ENCODE data around the gene PPP1R10. TPM values are rescaled to one million over a fixed set of nuclear protein-coding genes. Genes with fewer than 3 reads are reported as not detected.

PPP1R10 gene
- total RNA-seq, 1 donor from 2014 or later = 38.6 TPM

GRCh38 chr6:30615219-30615957 is 1.7 kb downstream of the PPP1R10 start:
- H2AFZ ChIP-seq (replicated peaks) = no peak overlapping the region
- DNase-seq (ENCODE audit: low spot score) = peak; percentile 76
- H3K27me3 ChIP-seq = no peaks in the 10 kb centered on the region
- peaks cover 47% of the 10 kb centered on the region for H4K20me1 ChIP-seq (ENCODE audit: low read depth)
- H3K79me2 ChIP-seq (ENCODE audit: low read depth) = peaks cover 87% of the 10 kb centered on the region
- peaks cover 53% of the 10 kb centered on the region for H3K4me1 Mint-ChIP-seq
- TF ChIP-seq CTCF (IDR thresholded peaks at IDR 0.05) = no peak
- TF ChIP-seq EZH2 (IDR thresholded peaks at IDR 0.05) = no peak
- TF ChIP-seq EZH2phosphoT487 (IDR thresholded peaks at IDR 0.05) = no peak
- H3K36me3 ChIP-seq = peaks cover 10% of the 10 kb centered on the region
- peak overlapping the region; percentile 96 for H3K4me3 Mint-ChIP-seq
- peaks cover 50% of the 10 kb centered on the region for H3F3A ChIP-seq (ENCODE audit: low read depth)
- peak overlapping the region; percentile 100 for H3K27ac ChIP-seq
- peak overlapping the region; percentile 98 for H3K27ac Mint-ChIP-seq
- H3K9ac ChIP-seq = peak overlapping the region; percentile 99
- no peaks in the 10 kb centered on the region for H3K9me3 ChIP-seq (ENCODE audit: low read depth)
- H3K9me3 Mint-ChIP-seq = peaks cover 7% of the 10 kb centered on the region
- H3K36me3 Mint-ChIP-seq = peaks cover 27% of the 10 kb centered on the region
- H3K4me2 ChIP-seq = peak overlapping the region; percentile 97
- H3K27me3 Mint-ChIP-seq (ENCODE audit: insufficient read depth, low read depth) = peaks cover 27% of the 10 kb centered on the region
- peaks cover 23% of the 10 kb centered on the region for H3K4me1 ChIP-seq
- H3K4me3 ChIP-seq = peak overlapping the region; percentile 77

DNA sequence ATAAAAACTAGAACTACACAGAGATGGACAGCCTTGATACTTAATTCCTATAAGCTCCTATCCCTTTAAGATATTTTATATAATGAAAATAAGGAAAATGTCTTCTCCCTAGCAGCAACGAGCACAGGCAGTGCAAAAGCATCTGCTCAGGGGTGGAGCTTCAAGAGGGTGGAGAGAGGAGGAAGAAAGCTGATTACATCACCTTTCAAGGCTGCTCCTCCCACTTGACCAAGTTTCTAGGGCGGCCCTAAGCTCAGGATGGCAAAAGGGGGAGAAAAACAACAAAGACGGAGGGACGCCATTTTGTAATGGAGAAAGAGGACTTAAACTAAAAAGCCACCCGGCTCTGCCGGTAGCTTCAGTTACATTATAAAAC is 2.2 kb downstream of the PPP1R10 start:
- peak overlapping the region; percentile 97 for H3K4me2 ChIP-seq
- H3K36me3 ChIP-seq = peaks cover 10% of the 10 kb centered on the region
- H3K4me3 ChIP-seq = peak overlapping the region; percentile 77
- peaks cover 92% of the 10 kb centered on the region for H3K79me2 ChIP-seq (ENCODE audit: low read depth)
- peaks cover 27% of the 10 kb centered on the region for H3K27me3 Mint-ChIP-seq (ENCODE audit: insufficient read depth, low read depth)
- H4K20me1 ChIP-seq (ENCODE audit: low read depth) = peaks cover 53% of the 10 kb centered on the region
- peak overlapping the region; percentile 100 for H3K27ac ChIP-seq
- no peaks in the 10 kb centered on the region for H3K27me3 ChIP-seq
- H3K4me1 ChIP-seq = peaks cover 23% of the 10 kb centered on the region
- H3K9me3 Mint-ChIP-seq = peaks cover 7% of the 10 kb centered on the region
- H3F3A ChIP-seq (ENCODE audit: low read depth) = peaks cover 50% of the 10 kb centered on the region
- peaks cover 27% of the 10 kb centered on the region for H3K36me3 Mint-ChIP-seq
- peak overlapping the region; percentile 96 for H3K4me3 Mint-ChIP-seq
- no peaks in the 10 kb centered on the region for H3K9me3 ChIP-seq (ENCODE audit: low read depth)
- H3K27ac Mint-ChIP-seq = peak overlapping the region; percentile 98
- peak overlapping the region; percentile 99 for H3K9ac ChIP-seq
- no peak overlapping the region for H2AFZ ChIP-seq (replicated peaks)
- no peak for TF ChIP-seq CTCF (IDR thresholded peaks at IDR 0.05)
- TF ChIP-seq EZH2 (IDR thresholded peaks at IDR 0.05) = no peak
- TF ChIP-seq EZH2phosphoT487 (IDR thresholded peaks at IDR 0.05) = no peak
- peaks cover 58% of the 10 kb centered on the region for H3K4me1 Mint-ChIP-seq
- DNase-seq (ENCODE audit: low spot score) = peak; percentile 96

DNA sequence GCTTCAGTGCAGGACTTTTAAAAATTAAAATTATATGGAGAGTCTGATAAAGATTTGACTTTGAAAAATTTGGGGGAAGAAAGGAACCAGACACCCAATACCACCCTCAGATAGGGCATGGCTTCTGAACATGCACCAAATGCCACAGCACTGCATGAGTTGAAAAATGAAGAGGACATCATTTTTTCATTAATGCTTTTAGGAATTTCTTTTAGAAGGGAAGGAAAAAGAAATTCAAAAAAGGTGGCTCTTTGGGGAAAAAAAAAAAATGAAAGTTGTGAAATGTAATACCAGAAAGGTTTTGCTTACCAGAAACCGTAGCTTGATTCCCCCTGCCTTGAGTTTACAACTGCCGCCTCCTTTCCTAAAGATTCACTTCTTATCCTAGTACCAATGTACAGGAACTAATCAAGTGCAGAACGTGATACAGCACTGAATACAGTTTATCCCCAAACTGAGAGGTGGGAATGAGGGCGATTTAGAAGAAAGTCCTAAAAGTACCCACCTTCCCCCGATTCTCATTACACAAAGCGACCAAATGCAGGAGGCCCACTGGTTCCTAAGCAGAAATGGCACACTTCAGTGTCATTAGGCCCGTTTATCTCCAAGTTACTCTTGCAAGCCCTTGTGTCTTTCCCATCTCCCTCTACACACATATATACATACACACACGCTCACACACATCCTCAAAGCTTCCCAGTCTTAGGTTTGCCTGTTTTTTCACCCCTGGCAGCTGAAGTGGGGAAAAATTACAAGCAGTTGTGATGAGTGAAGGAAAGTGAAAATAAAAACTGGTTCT is 2.8 kb downstream of the PPP1R10 start:
- Histone ChIP-seq H3F3A (ENCODE audit: low read depth) (peaks cover 50% of the 10 kb centered on the region), H4K20me1 (ENCODE audit: low read depth) (peaks cover 59% of the 10 kb centered on the region), H3K36me3 (peaks cover 16% of the 10 kb centered on the region), H3K4me1 (peaks cover 23% of the 10 kb centered on the region), H3K9ac (peak overlapping the region; percentile 99), H3K4me2 (peak overlapping the region; percentile 97), H3K27ac (peak overlapping the region; percentile 100), H3K27me3 (no peaks in the 10 kb centered on the region), H3K9me3 (ENCODE audit: low read depth) (no peaks in the 10 kb centered on the region), H2AFZ (replicated peaks) (no peak overlapping the region), H3K79me2 (ENCODE audit: low read depth) (peaks cover 93% of the 10 kb centered on the region), H3K4me3 (peak overlapping the region; percentile 77)
- peaks cover 28% of the 10 kb centered on the region for H3K27me3 Mint-ChIP-seq (ENCODE audit: insufficient read depth, low read depth)
- peaks cover 7% of the 10 kb centered on the region for H3K9me3 Mint-ChIP-seq
- no peak for TF ChIP-seq EZH2 (IDR thresholded peaks at IDR 0.05)
- no peak for TF ChIP-seq CTCF (IDR thresholded peaks at IDR 0.05)
- H3K4me1 Mint-ChIP-seq = peaks cover 58% of the 10 kb centered on the region
- H3K36me3 Mint-ChIP-seq = peaks cover 32% of the 10 kb centered on the region
- H3K27ac Mint-ChIP-seq = peak overlapping the region; percentile 65
- peak; percentile 11 for DNase-seq (ENCODE audit: low spot score)
- H3K4me3 Mint-ChIP-seq = peak overlapping the region; percentile 96
